VCaP (cell line): ENCODE results near the gene CRIM1.

ENCODE experiments used
- H3K27ac ChIP-seq: fragments of 450-650 bp; 2 replicates; pipeline ENCODE4 v1.5.1; 2017
- TF ChIP-seq, protein P1 (sequence below): fragments of 450-650 bp; conservative IDR thresholded peaks from 2 replicates; pipeline ENCODE4 v1.5.1; 2017; ENCODE audit warnings: mild to moderate bottlenecking, moderate library complexity

CRIM1 gene

DNA sequence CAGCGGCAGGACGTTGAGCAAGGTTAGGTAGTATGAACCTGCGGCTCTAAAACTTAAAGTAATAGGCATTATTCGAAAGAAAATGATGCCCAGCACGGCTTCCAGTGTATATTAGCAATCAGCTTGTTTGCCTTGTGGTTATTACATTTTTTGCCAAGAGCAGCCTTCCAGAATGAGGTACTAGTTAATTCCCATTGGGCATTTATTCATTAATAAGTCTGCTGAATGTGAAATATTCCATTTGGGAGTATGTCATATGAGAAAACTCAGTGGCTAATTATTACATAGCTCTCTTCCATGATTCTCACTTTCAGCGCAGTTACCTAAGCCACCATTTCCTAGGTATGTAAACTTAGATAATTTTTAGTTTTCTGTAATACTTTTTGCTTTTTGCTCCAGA lies 12.9 kb downstream of the CRIM1 start:
- TF ChIP-seq, protein P1, sequence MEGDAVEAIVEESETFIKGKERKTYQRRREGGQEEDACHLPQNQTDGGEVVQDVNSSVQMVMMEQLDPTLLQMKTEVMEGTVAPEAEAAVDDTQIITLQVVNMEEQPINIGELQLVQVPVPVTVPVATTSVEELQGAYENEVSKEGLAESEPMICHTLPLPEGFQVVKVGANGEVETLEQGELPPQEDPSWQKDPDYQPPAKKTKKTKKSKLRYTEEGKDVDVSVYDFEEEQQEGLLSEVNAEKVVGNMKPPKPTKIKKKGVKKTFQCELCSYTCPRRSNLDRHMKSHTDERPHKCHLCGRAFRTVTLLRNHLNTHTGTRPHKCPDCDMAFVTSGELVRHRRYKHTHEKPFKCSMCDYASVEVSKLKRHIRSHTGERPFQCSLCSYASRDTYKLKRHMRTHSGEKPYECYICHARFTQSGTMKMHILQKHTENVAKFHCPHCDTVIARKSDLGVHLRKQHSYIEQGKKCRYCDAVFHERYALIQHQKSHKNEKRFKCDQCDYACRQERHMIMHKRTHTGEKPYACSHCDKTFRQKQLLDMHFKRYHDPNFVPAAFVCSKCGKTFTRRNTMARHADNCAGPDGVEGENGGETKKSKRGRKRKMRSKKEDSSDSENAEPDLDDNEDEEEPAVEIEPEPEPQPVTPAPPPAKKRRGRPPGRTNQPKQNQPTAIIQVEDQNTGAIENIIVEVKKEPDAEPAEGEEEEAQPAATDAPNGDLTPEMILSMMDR, result no peak
- peak overlapping the region; percentile 49 for H3K27ac ChIP-seq

DNA sequence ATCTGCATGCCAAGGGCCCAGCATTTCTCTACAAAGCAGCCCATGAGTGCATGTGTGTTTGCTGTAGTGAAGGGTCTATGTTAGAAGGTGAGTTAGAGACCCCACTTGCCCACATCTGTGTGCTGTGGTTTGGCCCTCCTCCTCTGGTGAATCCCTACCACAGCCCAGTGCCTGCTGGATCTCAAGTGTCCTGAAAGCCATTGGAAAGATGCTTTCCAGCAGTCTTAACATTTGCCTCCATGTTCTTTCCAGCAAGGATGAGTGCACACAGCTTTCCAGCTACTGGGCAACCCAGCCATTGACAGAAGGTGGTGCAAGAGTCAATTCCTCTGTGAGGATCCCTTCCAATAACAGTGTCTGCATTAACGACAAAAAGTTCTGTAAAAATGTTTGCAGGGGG lies 13.6 kb downstream of the CRIM1 start:
- TF ChIP-seq, protein P1, result no peak
- peak overlapping the region; percentile 49; the same call in 1 of the 2 replicates for H3K27ac ChIP-seq

DNA sequence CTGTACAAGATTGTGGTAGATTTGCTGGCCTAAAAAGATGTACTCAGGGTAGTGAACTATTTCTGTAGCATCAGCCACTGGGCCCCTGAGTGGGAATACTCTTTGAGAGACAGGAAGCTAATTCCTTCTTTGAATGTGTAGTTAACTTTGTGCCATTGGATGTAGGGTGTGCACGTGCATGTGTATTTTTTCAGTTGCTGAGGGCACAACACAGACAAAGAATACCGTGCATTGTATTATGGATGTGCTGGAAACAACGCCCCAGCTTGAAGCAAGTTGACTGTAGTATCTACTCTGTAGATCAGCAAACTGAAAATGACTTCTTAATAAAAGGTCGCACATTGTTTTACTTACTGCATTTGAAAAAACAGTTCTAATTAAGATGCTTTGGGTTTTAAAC lies 14.1 kb downstream of the CRIM1 start:
- TF ChIP-seq, protein P1, result no peak
- no peak overlapping the region for H3K27ac ChIP-seq

DNA sequence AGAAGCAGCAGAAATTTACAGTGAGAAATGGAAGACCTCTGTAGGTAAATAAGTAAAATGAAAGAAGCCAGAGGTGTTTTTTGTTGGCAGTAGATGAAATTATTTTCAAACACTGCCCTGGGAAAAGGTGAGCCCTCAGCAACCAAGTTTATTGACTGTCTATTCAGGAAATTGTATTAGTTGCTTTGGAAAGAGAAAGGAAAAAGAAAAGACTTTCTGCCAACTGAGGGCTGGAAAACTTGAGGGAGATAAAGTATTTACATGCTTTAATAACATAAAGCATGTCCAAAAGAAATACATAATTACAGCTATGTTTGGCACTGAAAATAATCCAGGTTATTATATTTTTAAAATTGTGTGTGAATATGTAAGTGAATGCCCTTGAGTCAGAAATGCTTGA lies 14.7 kb downstream of the CRIM1 start:
- TF ChIP-seq, protein P1, result no peak

DNA sequence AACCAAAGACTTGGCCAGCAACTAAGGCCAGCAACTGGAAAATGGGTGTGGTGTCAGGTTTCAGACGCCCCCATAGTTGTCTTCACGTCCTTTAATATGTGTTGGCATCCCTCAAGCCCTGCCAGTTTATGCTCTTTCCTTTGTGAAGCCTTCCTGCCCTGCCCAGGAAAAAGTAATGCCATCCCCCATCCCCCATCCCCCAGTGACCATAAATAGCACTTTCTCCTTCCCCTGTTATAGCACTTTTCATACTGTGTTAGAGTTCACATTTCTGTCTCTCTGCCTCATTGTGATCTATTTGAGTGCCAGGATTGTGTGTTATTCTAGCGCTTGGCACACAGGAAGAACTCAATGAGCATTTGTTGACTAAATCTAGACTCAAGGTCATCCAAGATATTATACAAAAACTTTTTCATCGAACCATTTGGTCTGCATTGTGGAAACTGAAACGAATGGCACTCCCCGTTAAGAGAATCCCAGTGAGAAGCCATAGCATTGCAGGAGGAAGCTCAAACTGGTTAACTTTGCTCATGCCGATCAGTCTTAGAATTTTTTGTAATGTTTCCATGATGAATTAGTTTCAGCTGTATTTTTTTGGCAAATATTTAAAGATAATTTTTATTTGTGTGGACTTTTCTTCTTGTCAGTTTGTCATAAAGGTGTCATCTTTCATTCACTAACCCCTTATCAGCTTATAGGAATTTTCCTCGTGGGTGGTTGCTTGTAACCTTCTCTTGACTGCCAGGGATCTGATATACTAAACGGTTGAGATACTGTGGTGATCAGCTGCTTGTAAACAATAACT lies 15.7 kb downstream of the CRIM1 start:
- TF ChIP-seq, protein P1, result no peak
- peak overlapping the region; percentile 81 for H3K27ac ChIP-seq

More for the DNA sequence above, 14.7 kb downstream of the CRIM1 start:
- peak overlapping the region; percentile 81 for H3K27ac ChIP-seq

DNA sequence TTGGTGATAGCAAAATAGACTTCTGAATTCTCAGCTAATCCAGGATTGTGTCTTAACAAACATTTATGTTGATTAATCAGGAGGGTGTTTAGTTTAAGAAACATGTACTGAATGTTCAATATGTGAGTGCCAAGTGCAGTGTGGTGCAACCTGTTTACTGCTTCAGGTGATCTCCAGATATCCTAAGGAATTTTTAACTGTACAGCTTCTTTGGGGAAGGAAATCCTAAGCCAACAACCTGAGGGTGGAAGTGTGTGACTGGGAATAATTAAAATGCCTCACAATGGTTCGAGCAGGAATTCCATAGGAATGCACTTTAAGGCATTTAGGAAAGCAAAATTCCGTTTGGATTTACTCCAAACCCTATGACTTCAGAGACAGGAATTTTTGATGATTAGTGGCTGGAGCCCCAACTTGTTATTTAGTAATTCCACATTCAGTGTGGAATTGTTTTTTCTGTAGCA lies 16.4 kb downstream of the CRIM1 start:
- TF ChIP-seq, protein P1, result no peak
- H3K27ac ChIP-seq, result peak overlapping the region; percentile 81

DNA sequence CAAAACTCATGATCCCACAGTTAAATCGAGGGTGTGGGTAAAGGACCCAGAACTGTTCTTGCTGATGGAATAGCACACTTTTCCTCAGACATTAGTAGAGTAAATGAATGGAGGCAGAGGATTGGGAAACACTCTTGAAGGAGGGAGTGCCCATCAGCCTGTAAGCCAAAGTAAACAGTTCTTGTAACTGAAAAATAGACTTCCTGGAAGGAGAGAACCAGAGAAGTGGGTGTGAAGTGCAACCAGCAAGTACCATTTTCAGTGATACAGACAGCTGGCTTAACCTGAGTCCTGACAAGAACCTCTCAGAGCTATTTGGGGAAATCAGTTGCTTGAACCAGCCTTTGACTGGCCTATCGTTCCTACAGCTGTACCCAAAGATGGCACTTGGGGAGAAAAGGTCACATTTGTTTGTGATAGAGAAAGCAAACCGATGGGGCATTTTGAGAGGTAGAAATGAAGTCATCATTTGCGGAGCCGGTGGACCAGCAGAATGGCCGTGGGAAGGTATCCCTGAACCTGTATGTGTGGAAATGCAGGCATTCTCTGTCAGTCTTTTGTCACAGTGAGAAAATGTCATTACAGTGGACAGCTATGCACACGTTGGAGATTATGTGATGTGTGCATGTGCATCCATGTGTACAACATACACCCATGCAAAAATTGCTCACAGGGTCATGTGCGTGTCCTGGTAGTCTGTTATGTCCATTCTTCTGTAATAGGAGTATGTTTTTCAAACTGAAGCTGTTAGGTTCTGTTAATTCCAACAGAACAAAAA lies 17.8 kb downstream of the CRIM1 start:
- peak overlapping the region; percentile 81; the same call in 1 of the 2 replicates for H3K27ac ChIP-seq
- TF ChIP-seq, protein P1, result no peak
